ENCODE data around the gene SLC35E4. TPM values are rescaled to one million over a fixed set of nuclear protein-coding genes. Genes with fewer than 3 reads are reported as not detected.

The SLC35E4 gene
- total and polyA plus RNA-seq, 2 donors (not counting 1 experiment from before 2014, with no cell fraction given) = 0.39 to 3.4 TPM

Other genes starting within 250 kb of the SLC35E4 start
- gene RNF215, start 248.4 kb upstream of the SLC35E4 start, total RNA-seq = 16.7 and 18.6 TPM in 2 replicates
- 8.8 and 9.8 TPM in 2 replicates for gene RNF215, start 248.4 kb upstream of the SLC35E4 start, polyA plus RNA-seq
- 0.67 and 0.83 TPM in 2 replicates for gene SEC14L2, start 238.8 kb upstream of the SLC35E4 start, total RNA-seq
- gene SEC14L2, start 238.8 kb upstream of the SLC35E4 start, polyA plus RNA-seq = 0.24 and 0.63 TPM in 2 replicates
- gene MTFP1, start 210.0 kb upstream of the SLC35E4 start, total RNA-seq = 11.3 and 11.8 TPM in 2 replicates
- gene MTFP1, start 210.0 kb upstream of the SLC35E4 start, polyA plus RNA-seq = 8.7 and 18.4 TPM in 2 replicates
- not detected in 2 replicates for gene SEC14L3, start 163.8 kb upstream of the SLC35E4 start, total RNA-seq
- not detected in 2 replicates for gene SEC14L3, start 163.8 kb upstream of the SLC35E4 start, polyA plus RNA-seq
- not detected in 2 replicates for gene SEC14L4, start 130.1 kb upstream of the SLC35E4 start, total RNA-seq
- not detected in 2 replicates for gene SEC14L4, start 130.1 kb upstream of the SLC35E4 start, polyA plus RNA-seq
- not detected in 2 replicates for gene SEC14L6, start 89.0 kb upstream of the SLC35E4 start, total RNA-seq
- not detected in 2 replicates for gene SEC14L6, start 89.0 kb upstream of the SLC35E4 start, polyA plus RNA-seq
- 0.46 TPM in 1 of 2 replicates, not detected in the other for gene GAL3ST1, start 61.1 kb upstream of the SLC35E4 start, total RNA-seq
- gene GAL3ST1, start 61.1 kb upstream of the SLC35E4 start, polyA plus RNA-seq = 0.50 and 0.70 TPM in 2 replicates
- 72.7 and 75.2 TPM in 2 replicates for gene PES1, start 43.9 kb upstream of the SLC35E4 start, total RNA-seq
- gene PES1, start 43.9 kb upstream of the SLC35E4 start, polyA plus RNA-seq = 35.6 and 38.1 TPM in 2 replicates
- 0.19 and 0.37 TPM in 2 replicates for gene TCN2, start 28.6 kb upstream of the SLC35E4 start, total RNA-seq
- gene TCN2, start 28.6 kb upstream of the SLC35E4 start, polyA plus RNA-seq = 0.12 and 0.40 TPM in 2 replicates
- gene DUSP18, start 32.1 kb downstream of the SLC35E4 start, total RNA-seq = 18.7 and 20.6 TPM in 2 replicates
- 15.2 and 21.2 TPM in 2 replicates for gene DUSP18, start 32.1 kb downstream of the SLC35E4 start, polyA plus RNA-seq
- gene OSBP2, start 59.1 kb downstream of the SLC35E4 start, total RNA-seq = 1.0 and 1.6 TPM in 2 replicates
- 0.10 and 0.66 TPM in 2 replicates for gene OSBP2, start 59.1 kb downstream of the SLC35E4 start, polyA plus RNA-seq